Stimulated activated CD8-positive, alpha-beta memory T cell treated with anti-CD3 and anti-CD28 coated beads, Interleukin-2, amount 100 ng/mL, for 48 hours (primary cell): ENCODE measurements around the gene C22orf31.
"Not testable (repeated sequence)": the region's sequence is repeated elsewhere in the genome, so short reads cannot be mapped to it uniquely, and the experiment has no call there.

Source experiments
- DNase-seq, 2 donors: peaks; one replicate each; pipeline ENCODE4 v3.0.0-alpha.2; 2020; ENCODE audit warnings: low read depth in 2 of 2

Gene C22orf31

DNA sequence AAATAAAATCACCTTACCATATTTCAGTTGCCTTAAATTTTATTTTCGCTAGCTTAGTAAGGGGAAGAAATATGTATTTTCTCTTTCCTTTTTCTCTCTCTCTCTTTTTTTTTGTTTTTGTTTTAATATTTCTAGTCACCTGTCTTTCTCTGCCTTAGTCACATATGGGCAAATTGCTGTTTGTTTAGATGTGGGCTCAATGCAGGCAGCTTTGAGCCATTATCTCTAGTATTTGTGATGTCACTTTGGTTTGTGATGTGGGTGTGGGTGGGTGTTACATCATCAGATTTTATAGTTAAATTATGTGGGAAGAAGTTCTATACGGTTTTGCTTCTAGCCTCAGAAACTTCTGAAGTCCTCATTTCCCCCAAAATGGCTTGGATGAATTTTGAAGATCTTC is at the start of gene C22orf31:
C22orf31 (minus strand) TSS at position 59 of the 400 bp plus-strand sequence; CDS start at position 20, 39 bp downstream.
- DNase-seq = no peak

DNA sequence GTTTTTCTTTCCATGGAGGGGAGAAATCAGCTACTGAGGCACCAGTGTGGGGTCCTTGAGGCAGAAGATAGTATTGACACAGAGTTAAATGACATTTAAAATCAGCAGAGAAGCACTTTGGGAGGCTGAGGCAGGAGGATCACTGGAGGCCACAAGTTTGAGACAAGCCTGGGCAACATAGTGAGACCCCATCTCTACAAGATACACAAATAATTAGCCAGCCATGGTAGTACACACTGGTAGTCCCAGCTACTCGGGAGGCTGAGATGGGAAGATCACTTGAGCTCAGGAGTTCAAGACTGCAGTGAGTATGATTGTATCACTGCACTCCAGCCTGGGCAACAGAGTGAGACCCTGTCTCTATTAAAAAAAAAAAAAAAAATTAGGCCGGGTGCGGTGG is 49.3 kb upstream of the C22orf31 start:
- DNase-seq = no peak

DNA sequence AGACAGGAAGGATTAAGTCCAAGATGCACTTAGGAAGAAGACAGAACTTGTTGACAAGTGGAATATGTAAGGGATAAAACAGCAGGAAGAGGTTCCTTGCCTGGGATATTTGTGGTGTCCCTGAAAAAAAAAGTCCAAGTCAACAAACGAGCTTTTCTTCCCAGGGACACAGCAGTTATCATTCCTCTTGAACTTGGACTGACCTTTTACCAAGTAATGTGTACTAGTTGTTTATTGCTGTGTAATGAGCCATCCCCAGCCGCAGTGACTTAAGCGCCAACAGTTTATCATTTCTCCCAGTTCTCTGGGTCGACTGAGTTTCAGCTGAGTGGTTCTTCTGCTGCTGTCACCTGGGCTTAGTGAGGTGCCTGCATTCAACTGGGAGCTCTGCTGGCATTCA is 48.2 kb upstream of the C22orf31 start:
- no peak for DNase-seq

DNA sequence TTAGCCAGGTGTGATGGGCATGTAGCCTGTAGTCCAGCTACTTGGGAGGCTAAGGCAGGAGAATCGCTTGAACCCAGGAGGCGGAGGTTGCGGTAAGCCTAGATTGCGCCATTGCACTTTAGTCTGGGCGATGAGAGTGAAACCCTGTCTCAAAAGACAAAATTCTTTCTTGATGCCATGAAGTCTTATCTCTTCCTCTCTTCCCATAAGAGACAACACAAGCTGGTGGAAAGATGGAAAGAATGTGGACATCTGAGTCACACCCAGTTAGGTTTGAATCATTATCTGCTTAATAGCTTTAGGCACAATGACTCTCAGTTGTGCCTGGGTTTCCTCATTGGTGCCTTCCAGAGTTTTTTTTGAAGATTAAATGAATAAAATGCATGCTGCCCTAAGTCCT is 46.5 kb upstream of the C22orf31 start:
- DNase-seq = no peak

DNA sequence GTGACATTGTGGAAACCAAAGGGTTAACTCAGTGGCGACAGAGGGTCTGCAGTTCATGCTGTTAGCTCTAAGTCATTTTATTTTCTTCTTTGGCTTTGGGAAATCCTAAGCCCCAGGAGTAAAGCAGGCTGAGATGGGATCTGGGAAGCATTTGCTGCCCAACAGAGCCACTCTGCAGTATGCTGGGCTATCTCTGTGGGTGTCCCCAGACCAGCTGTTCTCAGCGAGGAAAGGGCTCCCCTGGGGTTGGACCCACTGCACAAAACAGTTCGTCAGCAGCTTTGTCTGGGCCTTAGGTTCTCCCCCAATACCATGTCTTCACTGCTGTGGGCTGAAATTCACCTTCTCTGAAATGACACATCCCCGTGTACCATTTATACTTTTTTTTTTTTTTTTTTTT is 45.2 kb upstream of the C22orf31 start:
- DNase-seq = no peak

DNA sequence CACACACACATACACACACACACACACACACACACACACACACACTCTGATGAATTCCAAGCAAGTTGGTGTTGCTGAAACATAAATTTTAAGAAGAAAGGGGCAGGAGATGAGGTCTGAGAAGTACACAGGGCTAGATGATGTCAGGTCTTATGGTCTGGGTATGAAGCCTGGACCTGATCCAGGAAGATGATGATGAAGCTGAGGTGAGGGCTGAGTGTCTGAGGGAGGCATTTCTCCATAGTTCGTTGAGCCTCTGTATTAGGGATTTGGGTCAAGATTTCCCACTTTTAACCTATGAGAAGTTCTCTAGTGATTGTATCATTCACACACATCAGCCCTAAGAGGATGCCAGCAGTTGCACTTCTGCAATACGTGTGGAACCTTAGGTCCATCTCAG is 43.8 kb upstream of the C22orf31 start:
- DNase-seq = no peak

DNA sequence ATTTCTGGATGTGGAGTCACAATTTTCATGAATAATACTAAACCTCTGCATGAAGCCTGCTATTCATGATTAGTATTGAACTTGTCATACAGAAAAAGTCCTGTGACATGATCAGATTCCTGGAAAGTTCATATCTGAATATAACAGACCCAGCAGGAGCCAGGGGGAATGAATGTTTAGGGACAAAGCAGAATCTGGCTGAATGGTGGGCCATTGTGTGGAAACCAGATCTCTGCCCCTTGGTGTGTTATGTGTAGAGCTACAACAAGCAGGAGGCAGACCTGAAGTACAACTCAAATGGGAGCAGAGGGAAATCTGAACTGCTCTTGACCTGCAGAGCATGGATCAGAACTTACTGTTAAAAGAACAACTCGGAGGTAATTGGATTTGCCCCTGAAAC is 41.5 kb upstream of the C22orf31 start:
- DNase-seq = no peak

DNA sequence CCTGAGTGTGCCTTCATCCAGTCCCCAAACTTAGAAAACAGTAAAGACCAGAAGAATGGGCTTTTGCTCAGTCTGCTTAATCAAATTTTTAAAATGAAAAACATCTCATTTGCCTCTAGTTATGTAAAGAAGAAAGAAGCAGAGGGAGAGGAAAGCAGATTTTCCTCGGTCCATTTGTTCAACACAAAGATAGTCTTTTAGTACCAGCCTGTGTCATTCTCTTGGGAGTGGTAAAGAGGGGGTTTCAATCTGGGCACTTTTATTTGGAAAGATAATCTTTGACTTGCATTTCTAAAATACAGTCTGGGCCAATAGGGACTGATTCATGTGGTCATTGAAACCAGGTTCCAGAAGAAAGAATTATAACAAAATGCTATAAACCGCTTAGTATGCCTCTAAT is 40.7 kb upstream of the C22orf31 start:
- DNase-seq = no peak

DNA sequence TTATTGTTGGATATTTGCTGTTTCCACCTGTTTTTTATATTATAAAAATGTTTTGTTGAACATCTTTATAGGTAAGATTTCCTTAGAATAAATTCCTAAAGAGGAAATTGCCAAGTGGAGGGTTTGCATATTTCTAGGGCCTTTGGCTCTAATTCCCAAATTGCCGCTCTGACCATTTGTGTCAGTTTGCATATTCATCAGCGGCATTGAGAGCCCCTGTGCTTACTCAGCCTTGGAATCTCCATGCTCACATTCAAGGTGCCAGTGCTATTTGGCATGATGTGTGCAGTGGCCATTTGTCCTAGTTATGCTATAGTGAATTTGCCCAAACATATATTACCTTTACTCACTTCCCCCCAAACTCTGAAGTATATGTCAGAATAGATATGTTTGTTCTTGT is 36.7 kb upstream of the C22orf31 start:
- DNase-seq = no peak

DNA sequence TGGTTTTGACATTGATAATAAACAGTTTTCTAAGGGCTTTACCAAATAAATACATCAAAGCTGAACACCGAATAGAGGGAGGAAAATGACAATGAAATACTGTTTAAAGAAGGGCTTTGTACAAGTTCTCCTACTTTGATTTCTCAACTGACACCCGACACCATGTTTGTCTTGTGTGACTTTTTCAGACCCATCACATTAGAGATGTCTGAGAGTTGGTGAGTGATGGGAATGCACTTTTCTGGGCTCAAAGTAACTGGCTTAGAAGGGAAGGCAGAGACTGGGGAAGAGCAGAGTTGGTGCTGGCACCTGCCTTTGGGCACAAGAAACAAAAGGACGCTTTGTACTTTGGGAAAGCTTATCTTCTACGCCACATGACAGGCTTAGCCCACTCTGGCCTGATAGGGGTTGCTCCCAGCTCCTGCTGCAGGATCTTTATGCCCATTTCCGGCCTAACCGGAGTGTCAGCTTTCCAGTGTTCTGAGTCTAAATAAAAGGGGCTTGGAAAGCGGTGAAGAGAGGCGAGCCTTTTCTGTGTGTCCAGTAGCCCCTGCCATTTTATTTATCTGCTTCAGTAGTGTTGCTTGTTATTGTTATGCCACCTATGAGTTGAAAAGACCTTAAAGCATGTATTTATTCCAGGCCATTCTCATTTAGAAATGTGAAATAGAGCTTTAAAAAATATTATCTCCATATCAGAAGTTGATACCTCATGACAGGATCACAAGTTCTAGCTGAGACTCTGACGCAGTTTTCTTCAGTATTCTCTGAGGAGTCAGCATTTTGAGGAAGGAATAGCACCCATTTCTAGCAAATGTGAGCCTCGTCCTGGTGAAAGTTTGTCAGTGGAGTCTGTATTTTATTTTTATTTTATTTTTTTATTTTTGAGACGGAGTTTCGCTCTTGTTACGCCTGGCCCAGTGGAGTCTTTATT is 35.4 kb upstream of the C22orf31 start:
- DNase-seq = no peak

DNA sequence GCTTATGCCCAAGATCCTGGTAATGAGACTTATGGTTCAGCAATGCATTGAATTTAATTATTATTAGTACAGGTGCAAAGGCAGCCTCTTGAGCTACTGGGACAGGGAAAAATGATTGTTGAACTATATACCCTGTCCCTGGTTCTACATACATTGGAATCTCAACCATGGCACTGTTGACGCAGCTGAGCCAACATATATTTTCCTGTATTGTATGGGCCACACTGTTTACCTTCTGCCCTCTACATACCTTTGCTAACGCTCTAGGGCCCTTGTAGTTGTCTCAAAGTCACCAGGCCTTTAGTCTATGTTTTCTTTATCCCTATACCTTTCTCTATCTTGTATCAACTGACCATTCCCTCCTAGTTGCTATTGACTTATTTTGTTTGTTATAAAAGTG is 33.8 kb upstream of the C22orf31 start:
- no peak for DNase-seq

DNA sequence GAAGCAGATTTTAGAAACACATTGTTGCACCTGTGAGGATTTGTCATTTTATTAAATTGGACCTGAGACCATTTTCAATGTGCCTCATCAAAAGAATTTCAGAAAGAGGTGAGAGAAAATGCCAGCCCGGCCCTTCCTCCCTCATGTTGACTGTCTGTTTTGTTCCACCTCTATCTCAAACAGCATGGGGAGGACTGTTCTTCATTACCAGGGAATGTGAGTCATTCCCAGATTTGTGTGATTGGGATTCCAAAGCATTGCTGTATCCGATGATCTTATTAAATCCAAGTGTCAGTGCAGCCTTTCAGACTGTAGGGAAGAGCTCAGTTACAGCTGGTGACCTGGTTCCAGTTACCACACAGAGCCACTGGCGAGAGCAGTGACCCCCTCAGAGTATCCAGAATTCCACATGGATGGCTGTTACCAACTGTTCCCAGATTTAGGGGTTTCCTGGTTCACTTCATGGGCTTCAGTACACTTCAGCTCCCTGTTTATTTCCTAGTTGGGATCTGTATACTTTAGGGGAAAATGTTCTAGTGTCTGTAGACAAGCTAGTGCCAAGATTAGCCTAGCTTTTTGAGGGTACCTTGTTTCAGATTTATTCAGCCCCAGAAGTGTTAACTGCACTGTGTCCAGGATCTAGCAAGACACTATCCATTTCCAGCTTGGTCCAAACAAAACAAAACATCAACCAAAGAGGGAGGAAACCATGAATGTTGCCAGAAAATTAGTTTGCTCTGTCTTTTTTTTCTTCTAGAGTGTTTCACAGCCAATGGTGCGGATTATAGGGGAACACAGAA is 32.1 kb upstream of the C22orf31 start:
- DNase-seq = no peak

DNA sequence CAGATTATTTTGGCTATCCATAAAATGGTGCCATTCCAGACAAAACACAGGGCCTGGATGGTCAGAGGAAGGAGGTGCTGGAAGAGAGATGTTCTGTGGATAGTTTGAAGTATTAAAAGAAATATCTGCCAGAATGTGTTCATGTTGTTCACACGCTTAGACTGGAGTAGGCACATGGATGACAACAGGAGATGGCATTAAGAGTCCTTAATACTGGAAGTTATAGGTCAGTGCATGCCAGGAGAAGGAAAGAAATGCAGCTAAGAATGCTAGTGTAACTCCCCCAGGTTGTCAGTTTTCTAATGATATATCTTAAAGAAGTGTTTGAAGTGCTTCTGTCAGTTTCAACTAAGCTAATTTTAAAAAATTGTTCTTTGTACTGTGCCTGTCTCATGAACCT is 31.4 kb upstream of the C22orf31 start:
- DNase-seq = no peak

DNA sequence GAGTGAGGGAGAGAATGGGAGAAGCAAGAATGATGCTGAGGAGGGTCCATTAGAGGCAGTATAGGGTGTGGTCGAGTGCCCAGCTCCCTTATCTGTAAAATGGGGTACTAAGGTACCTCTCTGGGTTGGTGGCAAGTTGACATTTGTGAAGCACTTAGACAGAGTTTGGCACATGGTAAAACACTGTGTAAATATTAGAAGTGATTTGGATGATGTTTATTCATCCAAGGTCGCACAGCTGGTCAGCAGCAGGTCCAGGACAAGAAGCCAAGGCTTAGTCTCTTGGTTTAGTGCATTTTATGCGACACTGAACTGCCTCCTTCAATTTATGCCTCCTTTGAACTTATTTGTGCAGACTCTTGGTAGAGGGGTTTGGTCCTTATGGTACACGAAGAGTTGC is 30.6 kb upstream of the C22orf31 start:
- no peak for DNase-seq

DNA sequence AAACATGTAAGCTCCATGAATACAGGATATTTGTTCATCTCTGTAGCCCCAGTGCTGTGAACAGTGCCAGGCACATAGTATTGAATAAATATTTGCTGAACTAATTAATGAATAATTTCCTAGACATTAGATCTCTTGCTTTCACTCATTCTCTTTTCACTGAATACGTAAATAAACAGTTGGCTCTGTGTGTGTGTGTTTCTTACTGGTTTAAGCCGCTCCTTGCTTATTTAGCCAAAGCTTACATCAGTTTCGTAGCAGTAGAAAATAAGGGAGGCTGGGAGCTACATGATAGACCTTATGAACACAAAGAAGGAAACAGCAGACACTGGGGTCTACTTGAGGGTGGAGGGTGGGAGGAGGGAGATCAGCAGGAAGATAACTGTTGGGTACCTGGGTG is 28.4 kb upstream of the C22orf31 start:
- DNase-seq = no peak

DNA sequence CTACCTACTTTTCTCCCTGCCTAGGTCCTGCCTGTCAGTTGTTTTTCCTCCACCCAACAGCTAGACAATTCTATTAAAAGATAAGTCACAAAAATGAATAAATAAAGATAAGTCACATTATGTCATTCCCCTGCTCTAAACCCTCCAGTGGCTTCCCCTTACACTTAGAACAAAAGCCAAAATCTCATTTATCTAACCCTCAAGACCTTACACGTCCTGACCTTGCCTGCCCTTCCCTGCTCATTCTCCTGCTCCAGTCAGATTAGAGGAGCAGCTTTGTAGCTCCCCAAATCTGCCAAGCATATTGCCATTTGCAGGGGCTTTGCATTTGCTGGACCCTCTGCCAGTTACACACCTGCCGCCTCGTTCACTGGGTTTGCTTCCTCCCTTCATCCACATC is 27.9 kb upstream of the C22orf31 start:
- DNase-seq = no peak

DNA sequence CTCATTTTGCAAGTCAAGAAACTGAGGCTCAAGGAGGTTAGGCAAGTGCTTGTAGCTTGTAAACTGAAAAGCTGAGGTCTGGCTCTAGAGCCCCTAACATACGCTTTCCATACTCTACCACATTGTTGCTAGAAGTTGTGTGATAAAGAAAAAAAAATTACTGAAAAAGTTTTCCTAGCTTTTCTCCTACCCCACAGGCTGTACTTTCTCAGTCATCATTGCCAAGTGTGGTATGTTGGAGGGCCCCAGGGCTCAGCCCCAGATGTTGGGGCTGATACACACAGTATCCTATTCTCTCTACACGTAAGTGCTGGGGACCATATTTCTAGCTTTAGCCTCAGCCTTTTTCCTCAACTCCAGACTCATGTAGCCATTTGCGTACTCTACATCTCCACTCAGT is 27.2 kb upstream of the C22orf31 start:
- DNase-seq = no peak

DNA sequence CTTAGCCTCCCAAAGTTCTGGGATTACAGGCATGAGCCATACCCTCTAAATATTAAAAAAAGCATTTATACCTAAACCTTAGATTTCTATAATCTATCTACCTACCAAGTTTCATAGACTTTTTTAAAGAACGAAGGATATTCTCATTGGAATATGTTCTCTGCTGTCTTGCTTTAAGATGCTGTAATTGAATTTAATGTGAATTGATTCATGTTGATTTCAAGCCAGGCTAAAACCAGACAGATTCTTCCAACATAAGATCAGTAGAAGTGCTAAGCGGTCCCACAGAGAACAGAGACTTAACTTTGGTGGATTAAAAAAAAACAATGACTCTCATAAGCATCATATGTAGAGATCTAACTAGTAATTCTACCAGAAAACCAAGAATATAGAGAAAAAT is 25.4 kb upstream of the C22orf31 start:
- DNase-seq = no peak

DNA sequence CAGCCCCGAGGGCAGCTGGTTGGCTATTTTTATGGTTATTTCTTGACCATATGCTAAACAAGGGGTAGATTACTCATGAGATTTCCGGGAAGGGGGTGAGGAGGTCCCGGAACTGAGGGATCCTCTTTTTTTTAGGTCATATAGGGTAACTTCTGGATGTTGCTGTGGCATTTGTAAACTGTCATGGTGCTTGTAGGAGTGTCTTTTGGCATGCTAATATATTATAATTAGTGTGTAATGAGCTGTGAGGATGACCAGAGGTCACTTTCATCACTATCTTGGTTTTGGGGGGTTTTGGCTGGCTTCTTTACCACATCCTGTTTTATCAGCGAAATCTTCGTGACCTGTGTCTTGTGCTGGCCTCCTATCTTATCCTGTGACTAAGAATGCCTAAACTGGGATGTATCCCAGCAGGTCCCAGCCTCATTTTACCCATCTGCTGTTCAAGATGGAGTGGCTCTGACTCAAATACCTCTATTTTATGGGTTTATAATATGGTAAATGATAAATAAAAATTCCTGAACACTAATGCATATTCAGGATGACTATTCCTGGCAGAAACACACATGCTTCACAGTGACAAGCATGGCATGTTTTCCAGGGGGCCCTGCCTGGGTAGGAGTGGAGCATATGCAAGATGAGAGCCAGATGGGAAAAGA is 22.4 kb upstream of the C22orf31 start:
- no peak for DNase-seq

DNA sequence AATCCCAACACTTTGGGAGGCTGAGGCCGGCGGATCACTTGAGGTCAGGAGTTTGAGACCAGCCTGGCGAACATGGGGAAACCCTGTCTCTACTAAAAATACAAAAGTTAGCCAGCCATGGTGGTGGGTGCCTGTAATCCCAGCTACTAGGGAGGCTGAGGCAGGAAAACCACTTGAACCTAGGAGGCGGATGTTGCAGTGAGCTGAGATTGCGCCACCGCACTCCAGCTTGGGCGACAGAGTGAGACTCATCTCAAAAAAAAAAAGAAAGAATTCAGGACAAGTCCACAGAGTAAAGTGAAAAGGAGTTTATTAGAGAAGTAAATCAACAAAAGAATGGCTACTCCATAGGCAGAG is 21.9 kb upstream of the C22orf31 start:
- not testable (repeated sequence) for DNase-seq

DNA sequence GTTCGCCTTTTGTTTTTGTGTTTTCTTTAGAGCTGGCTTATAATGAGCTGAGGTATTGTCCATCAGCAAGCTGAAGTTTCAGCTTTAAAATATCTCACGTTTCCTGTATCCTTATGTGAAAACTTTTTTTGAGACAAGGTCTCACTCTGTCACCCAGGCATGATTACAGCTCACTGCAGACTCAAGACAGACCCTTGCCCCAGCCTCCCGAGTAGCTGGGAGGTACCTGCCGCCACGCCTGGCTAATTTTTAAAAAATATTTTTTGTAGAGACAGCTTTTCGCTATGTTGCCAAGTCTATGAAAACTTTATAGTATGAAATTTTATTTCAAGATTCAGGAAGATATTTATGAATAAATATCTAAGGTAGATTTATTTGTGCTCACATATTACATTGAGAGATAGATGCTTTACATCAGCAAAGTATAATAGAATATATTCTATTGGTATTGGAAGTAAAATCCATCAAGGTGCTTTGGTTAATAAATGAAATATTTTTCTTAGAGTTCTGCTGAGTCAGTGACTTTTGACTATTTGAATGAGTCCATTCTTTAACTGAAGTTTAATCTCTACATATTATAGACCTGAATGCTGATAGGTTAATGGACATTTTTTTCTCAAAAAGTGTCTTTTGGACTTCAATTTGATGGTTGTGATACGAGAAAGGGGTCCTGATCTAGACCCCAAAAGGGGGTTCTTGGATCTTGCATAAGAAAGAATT is 21.4 kb upstream of the C22orf31 start:
- DNase-seq = no peak
